ENCODE results near the gene CACNA2D4.
"Not testable (repeated sequence)": the region's sequence is repeated elsewhere in the genome, so short reads cannot be mapped to it uniquely, and the experiment has no call there.

The CACNA2D4 gene, protein sequence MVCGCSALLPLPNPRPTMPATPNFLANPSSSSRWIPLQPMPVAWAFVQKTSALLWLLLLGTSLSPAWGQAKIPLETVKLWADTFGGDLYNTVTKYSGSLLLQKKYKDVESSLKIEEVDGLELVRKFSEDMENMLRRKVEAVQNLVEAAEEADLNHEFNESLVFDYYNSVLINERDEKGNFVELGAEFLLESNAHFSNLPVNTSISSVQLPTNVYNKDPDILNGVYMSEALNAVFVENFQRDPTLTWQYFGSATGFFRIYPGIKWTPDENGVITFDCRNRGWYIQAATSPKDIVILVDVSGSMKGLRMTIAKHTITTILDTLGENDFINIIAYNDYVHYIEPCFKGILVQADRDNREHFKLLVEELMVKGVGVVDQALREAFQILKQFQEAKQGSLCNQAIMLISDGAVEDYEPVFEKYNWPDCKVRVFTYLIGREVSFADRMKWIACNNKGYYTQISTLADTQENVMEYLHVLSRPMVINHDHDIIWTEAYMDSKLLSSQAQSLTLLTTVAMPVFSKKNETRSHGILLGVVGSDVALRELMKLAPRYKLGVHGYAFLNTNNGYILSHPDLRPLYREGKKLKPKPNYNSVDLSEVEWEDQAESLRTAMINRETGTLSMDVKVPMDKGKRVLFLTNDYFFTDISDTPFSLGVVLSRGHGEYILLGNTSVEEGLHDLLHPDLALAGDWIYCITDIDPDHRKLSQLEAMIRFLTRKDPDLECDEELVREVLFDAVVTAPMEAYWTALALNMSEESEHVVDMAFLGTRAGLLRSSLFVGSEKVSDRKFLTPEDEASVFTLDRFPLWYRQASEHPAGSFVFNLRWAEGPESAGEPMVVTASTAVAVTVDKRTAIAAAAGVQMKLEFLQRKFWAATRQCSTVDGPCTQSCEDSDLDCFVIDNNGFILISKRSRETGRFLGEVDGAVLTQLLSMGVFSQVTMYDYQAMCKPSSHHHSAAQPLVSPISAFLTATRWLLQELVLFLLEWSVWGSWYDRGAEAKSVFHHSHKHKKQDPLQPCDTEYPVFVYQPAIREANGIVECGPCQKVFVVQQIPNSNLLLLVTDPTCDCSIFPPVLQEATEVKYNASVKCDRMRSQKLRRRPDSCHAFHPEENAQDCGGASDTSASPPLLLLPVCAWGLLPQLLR

DNA sequence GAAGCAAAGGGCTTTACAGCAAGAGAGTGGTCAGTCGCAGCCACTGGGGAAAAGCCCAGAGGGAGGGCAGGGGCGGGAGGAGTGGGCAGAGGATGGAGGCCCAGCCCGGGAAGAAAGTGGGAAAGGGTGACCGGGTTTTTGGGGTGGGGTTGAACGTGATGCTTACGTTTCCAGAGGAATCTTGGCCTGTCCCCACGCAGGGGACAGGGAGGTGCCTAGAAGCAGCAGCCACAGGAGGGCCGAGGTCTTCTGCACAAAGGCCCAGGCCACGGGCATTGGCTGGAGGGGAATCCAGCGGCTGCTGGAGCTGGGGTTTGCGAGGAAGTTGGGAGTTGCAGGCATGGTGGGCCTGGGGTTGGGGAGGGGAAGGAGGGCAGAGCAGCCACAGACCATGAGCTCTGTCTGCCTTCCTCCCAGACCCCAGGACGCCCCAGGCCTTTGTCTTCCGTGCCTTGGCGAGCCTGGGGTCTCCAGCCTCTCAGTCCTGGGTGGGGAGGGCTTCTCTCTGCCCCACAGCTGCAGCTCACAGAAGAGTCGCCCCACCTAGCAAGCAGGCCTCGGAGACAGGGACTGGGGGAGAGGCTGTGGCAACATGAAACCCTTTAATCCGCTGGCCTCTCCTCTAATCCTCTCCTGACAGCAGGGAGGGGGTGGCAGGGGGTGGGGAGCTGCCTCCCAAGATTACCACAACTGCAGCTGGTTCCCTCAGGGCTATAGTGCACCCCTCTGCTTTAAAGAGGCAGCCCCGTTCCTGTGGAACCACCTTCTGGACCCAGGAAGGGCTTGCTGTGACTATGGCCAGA, at the start of gene CACNA2D4:
TSS of gene CACNA2D4 (minus strand) at position 572 of the 803 bp plus-strand sequence. CDS start at position 393, 179 bp downstream.
- peak; percentile 30 for DNase-seq

DNA sequence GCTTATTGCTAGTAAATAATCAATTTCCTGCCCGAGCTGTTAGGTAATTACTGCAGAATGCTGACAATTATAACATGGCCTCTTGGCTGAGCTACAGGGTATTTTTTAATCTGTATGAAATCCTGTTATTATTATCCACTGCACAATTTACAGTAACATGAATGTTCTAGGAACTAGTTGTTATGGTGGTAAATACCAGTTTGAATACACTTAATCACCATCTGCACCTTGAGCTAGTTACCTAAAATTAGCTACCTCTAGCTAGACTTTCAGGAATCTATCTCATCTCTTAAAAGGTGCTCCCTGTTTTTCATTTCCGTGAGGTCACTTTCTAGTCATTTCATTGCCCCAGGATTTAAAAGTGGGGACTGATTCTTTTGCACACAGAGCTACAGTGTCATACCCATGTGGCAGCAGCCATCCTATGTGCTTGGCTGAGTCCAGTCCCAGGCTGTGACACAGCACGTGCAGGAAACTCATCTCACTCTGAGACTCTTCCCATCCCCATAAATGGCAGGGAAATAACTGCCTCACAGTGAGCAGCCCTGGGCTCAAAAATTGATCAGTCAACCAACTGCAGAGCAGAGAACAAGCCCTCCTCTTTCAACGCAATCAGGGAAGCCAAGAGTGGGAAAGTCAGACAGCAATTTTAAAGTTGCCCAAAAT, 48.2 kb upstream of the CACNA2D4 start:
- no peak for DNase-seq

DNA sequence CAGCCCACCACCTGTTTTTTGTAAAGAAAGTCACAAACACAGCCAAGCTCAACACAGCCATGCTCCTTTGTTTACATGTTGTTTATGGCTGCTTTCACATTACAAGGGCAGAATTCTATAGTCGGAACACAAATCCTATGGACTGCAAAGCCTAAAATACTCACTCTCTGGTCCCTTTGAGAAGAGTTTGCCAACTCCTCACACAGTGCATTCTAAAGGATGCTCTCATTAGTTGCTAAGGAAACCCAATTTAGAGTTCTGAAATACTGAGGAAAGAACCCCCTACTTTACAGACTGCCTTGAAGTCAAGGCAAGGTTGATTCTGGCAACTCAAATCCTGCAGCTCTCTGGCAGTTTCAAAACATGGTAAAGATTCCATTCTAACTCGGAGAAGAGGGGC, 47.5 kb upstream of the CACNA2D4 start:
- no peak for DNase-seq

DNA sequence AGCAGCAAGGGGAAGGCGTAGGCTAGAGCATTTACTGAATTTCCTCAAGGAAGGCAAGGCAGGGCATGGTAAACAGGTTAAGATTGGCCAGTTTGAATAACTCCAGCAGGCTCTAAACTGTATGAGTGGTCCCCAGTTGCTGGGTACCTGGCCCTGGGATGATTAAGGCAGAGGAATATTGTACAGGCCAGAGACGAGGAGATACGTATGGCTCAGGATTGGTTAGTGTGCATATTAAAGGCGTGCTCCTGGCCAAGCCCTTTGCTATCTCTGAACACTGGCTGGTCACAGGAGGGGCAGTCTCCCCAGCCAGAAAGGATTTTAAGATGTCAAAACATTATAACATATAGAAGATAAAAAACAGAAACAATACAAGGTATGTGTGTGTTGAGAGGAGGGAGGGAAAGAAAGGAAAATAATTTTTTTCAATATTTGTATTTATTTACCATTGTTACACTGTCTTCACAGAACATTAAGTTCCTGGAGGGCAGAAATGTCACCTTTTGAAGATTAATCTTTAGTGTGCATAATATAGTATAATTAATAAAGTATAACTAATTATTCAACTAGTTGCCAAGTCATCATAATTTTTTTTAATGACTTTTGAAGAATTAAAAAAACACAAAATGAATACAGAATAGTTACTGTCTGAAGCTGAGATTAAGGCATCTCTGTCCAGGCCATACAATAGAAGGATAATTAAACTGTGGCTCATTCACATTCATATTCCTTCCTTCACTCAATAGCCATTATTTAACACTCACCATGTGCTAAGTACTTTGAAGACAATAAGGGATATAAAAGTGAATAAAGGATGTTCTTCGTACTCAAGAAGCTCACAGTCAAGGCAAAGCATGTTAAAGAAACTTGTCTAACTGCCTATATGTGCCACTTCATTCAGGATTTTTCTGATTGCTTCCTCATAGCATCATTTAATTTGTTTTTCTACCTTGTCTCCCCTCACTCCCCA, 43.9 kb upstream of the CACNA2D4 start:
- no peak for DNase-seq

DNA sequence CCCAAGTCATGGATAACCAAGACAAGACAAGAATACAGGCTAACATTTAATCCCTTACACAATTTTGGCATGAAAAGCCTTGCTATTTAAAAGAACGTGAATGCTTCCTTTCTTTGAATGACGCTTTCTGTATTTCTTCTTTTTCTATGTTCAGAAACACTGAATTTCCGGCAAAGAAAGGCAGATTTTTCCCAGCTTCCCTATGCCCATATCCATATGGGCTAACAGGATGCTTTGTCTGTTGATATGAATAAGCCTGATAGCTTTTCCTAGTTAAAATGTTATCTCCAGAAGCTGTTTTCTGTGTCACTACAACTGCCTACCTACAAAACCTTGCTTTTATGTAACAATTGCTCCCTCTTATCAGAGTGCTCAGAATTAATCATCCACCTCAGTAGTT, 38.3 kb upstream of the CACNA2D4 start:
- no peak for DNase-seq

DNA sequence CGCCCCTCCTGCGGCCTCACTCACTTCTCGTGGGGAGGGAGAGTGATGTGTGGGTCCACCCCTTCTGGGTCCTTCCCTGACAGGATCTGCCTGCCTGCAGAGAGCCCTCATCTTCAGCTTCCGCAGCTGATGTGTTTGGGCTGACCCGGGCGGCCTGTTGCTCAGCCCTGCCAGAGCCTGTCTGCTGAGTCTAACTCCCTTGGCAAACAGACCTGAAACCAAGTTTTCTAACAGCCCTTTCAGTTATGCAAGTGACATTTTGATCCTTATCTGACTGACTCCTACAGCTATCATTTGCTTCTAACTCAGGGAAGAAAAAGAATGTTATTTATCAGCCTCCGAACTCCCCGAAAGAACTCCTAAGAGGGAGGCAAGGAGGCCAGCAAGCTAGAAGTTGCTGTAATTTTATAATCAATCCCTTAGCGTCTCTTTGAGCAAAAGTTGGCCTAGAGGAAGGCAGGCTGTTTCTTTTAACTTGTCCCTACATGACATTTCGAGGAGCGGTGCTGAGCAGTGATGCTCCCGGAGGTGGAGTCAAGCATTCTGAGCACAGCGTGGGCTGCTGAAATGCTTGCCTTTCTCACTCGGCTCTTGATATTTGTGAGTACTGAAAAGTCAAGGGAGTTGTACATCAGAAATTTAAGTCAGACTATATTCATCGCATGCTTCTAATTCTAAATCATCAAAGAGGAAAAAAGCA, 31.5 kb upstream of the CACNA2D4 start:
- no peak for DNase-seq

DNA sequence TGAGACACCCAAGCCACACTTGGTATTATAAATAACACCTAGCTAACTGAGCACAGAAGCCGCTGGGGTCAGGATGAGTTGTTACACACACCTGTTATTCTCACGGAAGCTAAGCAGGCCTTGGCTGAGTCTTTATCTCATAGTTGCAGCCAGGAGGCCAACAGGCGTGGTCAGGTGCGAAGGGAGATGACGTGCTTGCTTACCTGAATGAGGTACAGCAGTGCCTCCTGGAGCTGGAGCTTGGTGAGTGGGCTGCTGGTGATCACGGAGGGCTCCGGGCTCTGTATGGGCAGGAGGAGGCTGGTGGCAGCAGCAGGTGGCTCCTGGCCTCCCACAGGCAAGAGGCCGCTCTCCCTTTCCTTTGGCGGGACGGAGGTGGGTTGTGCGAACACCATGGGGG, 30.4 kb upstream of the CACNA2D4 start:
- no peak for DNase-seq

DNA sequence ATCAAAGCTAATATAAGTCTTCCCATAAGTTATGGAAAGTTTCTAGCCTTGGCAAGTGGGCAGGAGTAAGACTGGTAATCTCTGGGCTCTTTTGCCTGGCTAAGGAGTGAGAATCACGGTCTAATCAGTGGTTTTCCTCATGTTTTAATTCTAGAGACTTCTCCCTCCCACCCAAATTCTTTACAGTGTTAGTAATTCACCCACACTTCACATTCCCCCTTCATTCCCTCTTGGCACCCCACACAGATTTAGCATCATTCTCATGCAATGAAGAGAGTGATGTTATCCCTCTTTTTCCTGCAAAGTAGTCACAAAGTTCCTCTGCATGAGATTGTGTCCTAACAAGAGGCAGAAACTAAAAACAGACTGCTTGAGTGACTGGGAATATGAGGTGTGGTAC, 28.6 kb upstream of the CACNA2D4 start:
- DNase-seq = no peak

DNA sequence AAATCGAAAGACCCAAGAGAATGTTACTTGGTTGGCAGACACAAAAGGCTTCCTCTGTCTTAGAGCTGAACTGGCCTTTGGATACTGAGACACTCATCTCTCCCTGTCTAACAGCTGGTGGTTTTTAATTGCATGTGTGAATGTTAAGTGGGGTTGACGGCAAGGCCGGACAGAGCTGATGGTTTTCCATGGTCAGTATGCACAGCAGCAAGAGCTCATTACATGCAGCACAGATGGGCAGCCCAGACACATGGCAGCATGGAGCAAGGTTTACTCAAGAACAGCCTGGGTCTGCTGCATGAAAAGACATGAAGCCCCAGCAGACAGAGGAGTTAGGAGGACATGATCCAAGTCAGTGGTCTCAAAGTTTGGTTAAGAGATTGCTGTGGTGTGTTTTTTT, 27.8 kb upstream of the CACNA2D4 start:
- no peak for DNase-seq

DNA sequence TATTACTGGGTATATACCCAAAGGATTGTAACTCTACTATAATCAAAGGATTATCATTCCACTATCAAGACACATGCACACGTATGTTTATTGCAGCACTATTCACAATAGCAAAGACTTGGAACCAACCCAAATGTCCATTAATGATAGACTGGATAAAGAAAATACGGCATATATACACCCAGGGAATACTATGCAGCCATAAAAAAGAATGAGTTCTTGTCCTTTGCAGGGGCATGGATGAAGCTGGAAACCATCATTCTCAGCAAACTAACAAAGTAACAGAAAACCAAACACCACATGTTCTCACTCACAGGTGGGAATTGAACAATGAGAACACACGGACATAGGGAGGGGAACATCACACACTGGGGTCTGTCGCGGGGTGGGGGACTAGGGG, 27.1 kb upstream of the CACNA2D4 start:
- not testable (repeated sequence) for DNase-seq

DNA sequence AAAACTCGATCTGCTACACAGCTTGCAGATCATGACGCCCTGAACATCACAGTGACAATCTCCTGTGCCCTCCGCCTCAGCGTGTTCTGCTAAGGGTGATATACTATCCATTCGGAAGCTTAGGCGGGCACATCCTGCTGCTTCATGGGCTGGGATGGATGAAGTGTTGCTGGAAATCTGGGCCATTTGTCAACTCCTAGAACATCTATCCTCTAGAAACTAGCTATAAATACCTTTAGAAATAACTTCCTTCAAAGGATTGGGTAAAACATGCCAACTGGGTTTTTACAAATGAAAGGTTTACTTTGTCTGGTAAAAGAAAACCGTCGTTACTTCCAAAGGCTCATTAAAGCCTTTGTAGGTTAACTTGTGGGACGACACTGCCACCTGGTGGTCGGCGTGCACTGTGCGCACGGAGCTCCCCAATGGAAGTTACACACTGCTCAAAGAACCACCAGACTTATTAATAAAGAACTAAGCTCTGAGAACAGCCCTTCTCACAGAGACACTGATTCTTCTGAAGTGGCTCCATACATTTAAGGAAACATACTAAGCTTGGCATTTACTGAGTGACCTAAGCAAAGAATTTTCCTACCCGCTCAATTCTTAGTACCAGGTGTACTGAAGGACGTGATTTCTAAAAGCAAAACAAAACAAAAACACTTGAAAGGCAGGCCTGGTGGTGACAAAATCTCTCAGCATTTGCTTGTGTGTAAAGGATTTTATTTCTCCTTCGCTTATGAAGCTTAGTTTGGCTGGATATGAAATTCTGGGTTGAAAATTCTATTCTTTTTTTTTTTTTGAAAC, 21.6 kb upstream of the CACNA2D4 start:
- peak; percentile 96 for DNase-seq

DNA sequence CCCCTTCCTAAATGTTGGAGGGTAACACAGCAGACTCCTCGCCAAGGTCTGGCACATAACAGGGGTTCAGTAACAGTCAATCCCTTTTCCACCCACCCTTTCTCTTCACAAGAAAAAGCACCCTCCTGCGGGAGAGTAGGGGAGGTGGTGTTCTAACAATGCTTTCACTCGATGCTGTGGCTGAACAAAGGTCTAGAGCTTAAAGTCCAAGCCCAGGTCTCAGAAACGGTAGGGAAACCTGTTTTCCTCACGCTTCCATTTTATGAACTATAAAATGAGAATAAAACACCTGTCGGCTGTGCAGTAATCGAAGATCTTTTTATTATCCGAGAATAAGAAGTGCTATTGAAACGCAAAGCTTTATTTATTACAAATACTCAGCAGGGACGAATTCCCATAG, 20.9 kb upstream of the CACNA2D4 start:
- DNase-seq = no peak

DNA sequence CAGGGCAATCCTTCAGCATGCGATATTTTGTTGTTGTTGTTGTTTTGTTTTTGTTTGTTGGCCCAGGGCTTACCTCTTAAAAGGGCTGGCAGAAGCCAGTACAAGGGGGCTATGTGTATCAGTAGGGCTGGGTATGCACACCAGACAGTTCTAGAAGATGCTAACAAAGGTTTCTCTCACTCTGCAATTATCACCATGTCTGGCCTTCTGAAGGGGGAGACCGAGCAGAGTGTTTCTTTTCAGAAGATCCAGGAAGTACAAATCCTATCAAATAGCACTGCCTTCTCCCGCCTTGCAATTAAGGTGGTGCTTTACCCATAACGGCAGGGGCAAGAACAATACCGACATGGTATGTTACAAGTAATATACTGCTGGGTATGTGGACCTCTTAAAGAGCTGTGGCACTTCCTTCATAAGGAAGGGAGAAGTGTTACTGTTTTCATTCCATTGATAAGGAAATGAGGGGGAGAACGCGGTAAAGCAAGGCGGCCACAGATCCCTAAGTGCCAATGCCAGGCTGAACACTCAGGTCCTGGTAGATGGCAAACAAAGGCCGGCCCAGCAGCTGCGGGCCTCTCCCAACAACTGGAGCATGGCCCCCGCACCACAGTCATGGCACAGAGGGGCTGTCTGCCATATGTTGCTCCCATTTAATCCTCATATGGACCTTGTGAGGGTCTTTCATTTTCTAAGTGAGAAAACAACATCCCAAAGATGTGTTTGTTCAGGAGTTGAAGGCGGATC, 19.2 kb upstream of the CACNA2D4 start:
- peak; percentile 18 for DNase-seq

DNA sequence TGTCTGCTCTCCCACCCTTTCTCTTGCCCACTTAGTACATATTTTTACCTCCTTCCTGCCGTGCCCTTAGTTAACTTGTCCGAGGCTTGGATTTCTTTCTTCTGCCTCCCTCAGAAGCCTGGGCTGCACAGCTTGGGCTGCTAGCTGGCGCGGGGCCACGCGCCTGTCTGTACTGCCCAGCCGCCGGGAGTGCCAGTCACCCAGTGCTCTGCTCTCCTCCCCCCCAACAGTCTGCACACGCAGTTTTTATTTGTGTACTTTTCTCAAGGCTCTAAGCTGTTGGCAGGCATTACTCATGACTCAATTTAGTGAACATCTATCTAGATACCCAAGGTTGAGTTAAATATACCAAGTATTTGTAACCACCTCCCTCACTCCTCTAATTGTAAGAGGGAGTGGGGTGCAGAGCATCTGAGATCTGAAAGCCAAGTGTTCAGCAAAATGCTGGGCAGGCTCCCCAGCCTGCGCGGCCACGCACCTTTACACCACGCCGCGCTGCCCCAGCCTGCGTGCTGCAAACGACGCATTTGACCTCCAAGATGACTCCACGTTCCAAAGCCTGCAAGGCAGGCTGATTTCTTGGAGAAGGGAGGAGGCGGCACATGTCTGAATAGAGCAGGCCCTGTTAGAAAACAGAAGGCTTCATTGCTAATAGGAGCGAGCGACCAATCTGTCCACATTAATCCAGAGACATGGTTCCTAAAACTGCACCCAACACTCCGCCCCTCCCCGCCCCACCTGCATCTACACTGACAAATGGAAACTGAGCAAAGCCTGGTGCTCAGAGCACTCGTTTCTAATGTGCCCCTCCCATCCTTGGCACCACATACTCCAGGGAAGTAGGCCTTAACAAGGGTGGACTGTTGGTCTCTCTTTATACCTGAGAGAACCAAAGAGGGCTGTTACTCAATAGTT, 18.2 kb upstream of the CACNA2D4 start:
- DNase-seq = peak; percentile 30

DNA sequence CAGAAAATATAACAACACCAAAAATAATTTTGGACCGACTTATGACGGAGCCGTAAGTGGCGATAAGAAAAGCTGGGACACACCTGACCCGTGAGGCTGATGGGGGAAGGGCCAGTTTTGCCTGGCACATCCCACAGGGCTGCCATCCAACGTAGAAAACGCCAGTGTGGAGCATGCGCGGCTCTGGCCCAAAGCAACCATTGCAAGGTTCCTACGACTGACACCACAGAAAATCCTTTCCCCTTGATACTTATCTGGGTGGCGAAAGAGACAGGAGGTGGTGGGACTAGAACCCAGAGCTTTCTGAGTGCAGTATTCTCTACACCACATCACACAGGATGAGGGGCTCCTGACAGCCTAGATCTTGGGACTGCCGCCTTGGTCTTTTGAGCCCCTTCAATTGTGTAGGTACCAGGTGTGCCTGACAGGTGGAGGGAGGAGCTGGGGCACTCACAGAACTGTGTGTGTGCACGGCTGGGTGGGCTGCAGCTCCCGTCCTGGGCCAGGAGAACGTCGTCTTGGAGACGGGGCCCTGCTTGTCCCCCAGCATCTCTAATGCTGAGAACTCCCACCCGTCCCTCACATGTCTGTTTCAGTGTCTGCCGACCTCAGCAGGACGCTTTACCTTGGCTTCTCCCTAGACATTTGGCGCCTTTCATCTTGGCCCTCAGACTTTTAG, 17.4 kb upstream of the CACNA2D4 start:
- DNase-seq = peak; percentile 32

DNA sequence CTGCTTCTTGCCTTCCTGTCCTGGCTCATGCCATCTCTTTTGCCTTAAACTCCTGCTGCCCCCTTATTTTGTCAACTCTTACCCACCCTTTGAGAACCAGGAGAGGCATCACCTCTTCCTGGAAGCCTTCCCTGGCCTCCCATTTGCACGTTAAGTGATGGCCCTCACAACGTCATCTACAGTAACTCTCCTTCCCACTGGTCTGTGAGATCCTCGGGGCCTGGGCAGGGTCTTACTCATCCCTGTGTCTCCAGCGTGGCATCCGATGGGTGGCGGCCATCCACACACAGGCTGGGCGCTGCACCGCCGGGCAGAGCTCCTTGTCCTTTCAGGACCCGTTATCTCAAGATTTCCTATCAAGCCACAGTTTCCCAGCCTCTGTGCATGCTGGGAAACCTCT, 16.8 kb upstream of the CACNA2D4 start:
- DNase-seq = no peak

DNA sequence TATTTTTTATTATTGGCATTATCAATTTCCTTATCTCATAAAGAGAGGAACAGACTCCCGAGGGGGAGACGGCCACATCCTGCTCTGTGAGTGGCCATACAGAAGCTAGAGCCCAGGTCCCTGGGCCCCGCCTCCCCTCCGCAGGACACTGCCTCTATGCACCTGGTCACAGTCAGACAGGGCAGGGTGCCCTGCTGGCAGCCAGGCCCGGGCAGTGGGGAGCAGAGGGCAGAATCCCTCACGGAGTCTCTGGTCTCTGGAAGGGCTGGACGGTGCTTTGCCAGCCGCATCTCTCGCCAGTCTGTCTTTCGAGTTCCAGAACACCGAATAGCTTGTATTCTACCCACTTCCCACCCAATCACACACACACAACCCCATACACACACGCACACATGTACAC, 16.4 kb upstream of the CACNA2D4 start:
- peak; percentile 40 for DNase-seq

Data from activated CD8-positive, alpha-beta memory T cell treated with anti-CD3 and anti-CD28 coated beads, Interleukin-2, amount 50 U/mL, for 48 hours (primary cell).